ENCODE data around the gene NMU.
"Not testable (repeated sequence)": the region's sequence is repeated elsewhere in the genome, so short reads cannot be mapped to it uniquely, and the experiment has no call there.

Gene NMU

GRCh38 chr4:55611358-55612059 lies 24.6 kb downstream of the NMU start:
- Mint-ChIP-seq H3K27me3 (no peaks in the 10 kb centered on the region), H3K36me3 (ENCODE audit: low read depth) (no peaks in the 10 kb centered on the region), H3K4me1 (ENCODE audit: low read depth) (no peaks in the 10 kb centered on the region), H3K4me3 (no peak overlapping the region), H3K9me3 (no peaks in the 10 kb centered on the region), H3K27ac (no peak overlapping the region)
- intact Hi-C loops (cut with micrococcal nuclease) = no loop called here

GRCh38 chr4:55610381-55610780 lies 25.7 kb downstream of the NMU start:
- H3K4me3 Mint-ChIP-seq = no peak overlapping the region
- H3K4me1 Mint-ChIP-seq (ENCODE audit: low read depth) = no peaks in the 10 kb centered on the region
- no peaks in the 10 kb centered on the region for H3K36me3 Mint-ChIP-seq (ENCODE audit: low read depth)
- H3K27me3 Mint-ChIP-seq = no peaks in the 10 kb centered on the region
- intact Hi-C loops (cut with micrococcal nuclease) = no loop called here
- no peak overlapping the region for H3K27ac Mint-ChIP-seq
- no peaks in the 10 kb centered on the region for H3K9me3 Mint-ChIP-seq

DNA sequence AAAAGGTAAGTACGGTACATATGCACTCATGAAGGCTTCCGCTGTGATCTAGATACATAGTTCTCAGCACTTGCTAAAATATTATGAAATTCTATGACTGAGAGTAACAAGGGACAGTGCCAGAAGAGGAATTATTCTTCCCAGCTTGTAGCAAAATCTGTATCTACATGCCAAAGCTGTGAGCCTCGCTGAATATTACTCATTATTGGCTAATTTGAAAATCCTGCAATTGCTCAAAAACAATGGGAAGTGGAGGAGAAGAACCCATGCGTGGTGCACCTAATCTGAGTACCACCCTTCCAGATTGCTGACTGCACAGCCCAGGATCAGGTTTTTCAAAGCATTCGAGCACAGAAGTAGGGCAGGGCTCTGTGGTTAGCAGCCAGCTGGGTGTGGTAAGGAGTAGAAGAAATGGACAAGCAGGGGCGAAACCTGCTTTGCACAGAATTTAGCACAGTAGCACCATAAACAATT lies 26.7 kb downstream of the NMU start:
- intact Hi-C loops (cut with micrococcal nuclease) = no loop called here

GRCh38 chr4:55608591-55608990 lies 27.5 kb downstream of the NMU start:
- H3K27ac Mint-ChIP-seq = no peak overlapping the region
- H3K4me3 Mint-ChIP-seq = no peak overlapping the region
- H3K27me3 Mint-ChIP-seq = no peaks in the 10 kb centered on the region
- H3K36me3 Mint-ChIP-seq (ENCODE audit: low read depth) = no peaks in the 10 kb centered on the region
- intact Hi-C loops (cut with micrococcal nuclease) = no loop called here
- no peaks in the 10 kb centered on the region for H3K4me1 Mint-ChIP-seq (ENCODE audit: low read depth)
- H3K9me3 Mint-ChIP-seq = no peaks in the 10 kb centered on the region

More for the DNA sequence above, 26.7 kb downstream of the NMU start:
- H3K27ac Mint-ChIP-seq = no peak overlapping the region
- no peak overlapping the region for H3K4me3 Mint-ChIP-seq
- H3K27me3 Mint-ChIP-seq = no peaks in the 10 kb centered on the region
- no peaks in the 10 kb centered on the region for H3K4me1 Mint-ChIP-seq (ENCODE audit: low read depth)
- H3K36me3 Mint-ChIP-seq (ENCODE audit: low read depth) = no peaks in the 10 kb centered on the region
- no peaks in the 10 kb centered on the region for H3K9me3 Mint-ChIP-seq

DNA sequence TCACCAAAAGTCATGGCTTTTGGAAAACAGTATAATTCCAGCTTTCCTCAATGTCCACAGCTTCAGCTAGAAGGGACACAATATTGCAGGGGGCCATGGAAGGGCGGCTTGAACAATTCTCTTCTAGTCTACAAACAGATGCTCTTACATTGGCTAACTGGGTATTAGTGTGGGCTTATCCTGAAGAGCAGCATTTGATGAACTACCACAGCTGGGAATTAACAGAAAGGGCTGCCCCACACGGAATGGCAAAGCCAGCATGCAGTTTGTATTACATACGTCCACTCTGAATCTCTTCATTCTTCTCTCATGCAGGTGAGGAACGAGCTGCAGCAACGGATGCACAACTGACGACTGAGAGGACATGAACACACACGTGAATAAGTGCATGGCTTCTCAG lies 31.1 kb downstream of the NMU start:
- Mint-ChIP-seq H3K36me3 (ENCODE audit: low read depth) (no peaks in the 10 kb centered on the region), H3K9me3 (no peaks in the 10 kb centered on the region), H3K4me1 (ENCODE audit: low read depth) (no peaks in the 10 kb centered on the region), H3K4me3 (no peak overlapping the region), H3K27ac (no peak overlapping the region), H3K27me3 (no peaks in the 10 kb centered on the region)
- intact Hi-C loops (cut with micrococcal nuclease) = no loop called here

- no peak overlapping the region for H3K4me3 Mint-ChIP-seq
- H3K27me3 Mint-ChIP-seq = peaks cover 3% of the 10 kb centered on the region
- intact Hi-C loops (cut with micrococcal nuclease) = no loop called here
- H3K36me3 Mint-ChIP-seq (ENCODE audit: low read depth) = no peaks in the 10 kb centered on the region
- no peaks in the 10 kb centered on the region for H3K9me3 Mint-ChIP-seq
- H3K27ac Mint-ChIP-seq = no peak overlapping the region
- no peaks in the 10 kb centered on the region for H3K4me1 Mint-ChIP-seq (ENCODE audit: low read depth)
These were observed 35.5 kb downstream of the NMU start for GRCh38 chr4:55600640-55601039.

DNA sequence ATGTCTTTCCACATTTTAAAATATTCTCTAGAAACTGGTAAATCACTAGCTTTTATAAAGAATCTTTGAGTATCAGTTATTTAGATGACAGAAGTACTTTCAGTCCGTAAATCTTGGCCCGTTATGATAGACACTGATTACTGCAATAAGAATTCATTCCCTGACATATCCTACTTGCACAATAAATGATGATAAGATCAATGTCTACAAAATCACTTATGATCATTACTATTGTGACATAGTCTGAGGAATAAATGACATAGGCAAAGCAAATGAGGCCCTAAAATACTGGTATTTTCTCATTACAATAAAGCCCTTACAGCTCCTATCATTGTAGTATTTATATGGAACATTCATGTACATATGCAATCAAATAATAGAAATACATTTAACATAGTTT lies 37.5 kb downstream of the NMU start:
- peaks cover 5% of the 10 kb centered on the region for H3K27me3 Mint-ChIP-seq
- intact Hi-C loops (cut with micrococcal nuclease) = no loop called here

GRCh38 chr4:55592014-55592413 lies 44.1 kb downstream of the NMU start, which contains the start of gene PDCL2:
PDCL2 (minus strand) TSS chr4:55592245; CDS start chr4:55592109, 136 bp downstream.
- Mint-ChIP-seq H3K4me3 (no peak within 1 kb of the TSS), H3K27me3 (peaks cover 2% of the 10 kb centered on the region)
- intact Hi-C loops (cut with micrococcal nuclease) = no loop called here

More for the DNA sequence above, 37.5 kb downstream of the NMU start:
- H3K27ac Mint-ChIP-seq = no peak overlapping the region
- no peaks in the 10 kb centered on the region for H3K4me1 Mint-ChIP-seq (ENCODE audit: low read depth)
- no peaks in the 10 kb centered on the region for H3K36me3 Mint-ChIP-seq (ENCODE audit: low read depth)
- no peak overlapping the region for H3K4me3 Mint-ChIP-seq
- H3K9me3 Mint-ChIP-seq = no peaks in the 10 kb centered on the region

DNA sequence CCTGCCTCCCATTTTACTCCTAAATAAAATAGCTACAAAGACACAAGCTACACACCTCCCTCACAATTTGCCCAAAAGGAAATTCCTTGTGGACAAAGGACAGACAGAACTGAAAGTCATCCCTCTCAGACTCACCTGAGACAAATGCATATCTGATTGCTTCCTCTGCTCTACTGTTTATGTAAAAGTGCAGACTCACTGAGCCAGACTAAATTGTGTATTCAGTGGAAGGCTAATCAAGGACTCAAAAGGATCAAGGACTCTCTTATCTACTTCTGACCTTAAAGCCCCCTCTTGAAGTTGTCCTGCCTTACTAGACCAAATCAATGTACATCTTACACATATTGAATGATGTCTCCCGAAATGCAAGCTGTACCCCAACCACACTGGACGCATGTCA lies 47.9 kb downstream of the NMU start:
- no peaks in the 10 kb centered on the region for H3K4me1 Mint-ChIP-seq (ENCODE audit: low read depth)
- no peak overlapping the region for H3K4me3 Mint-ChIP-seq
- H3K27me3 Mint-ChIP-seq = peaks cover 2% of the 10 kb centered on the region
- intact Hi-C loops (cut with micrococcal nuclease) = no loop called here
- H3K36me3 Mint-ChIP-seq (ENCODE audit: low read depth) = no peaks in the 10 kb centered on the region
- no peak overlapping the region for H3K27ac Mint-ChIP-seq
- peaks cover 21% of the 10 kb centered on the region for H3K9me3 Mint-ChIP-seq

More at GRCh38 chr4:55592014-55592413, 44.1 kb downstream of the NMU start, which contains the start of gene PDCL2:
- Mint-ChIP-seq H3K27ac (no peak within 1 kb of the TSS), H3K36me3 (ENCODE audit: low read depth) (no peaks in the 10 kb centered on the region), H3K9me3 (peaks cover 13% of the 10 kb centered on the region), H3K4me1 (ENCODE audit: low read depth) (no peaks in the 10 kb centered on the region)

GRCh38 chr4:55582773-55583172 lies 53.3 kb downstream of the NMU start:
- H3K36me3 Mint-ChIP-seq (ENCODE audit: low read depth); H3K27me3 Mint-ChIP-seq; intact Hi-C loops (cut with micrococcal nuclease); H3K9me3 Mint-ChIP-seq; H3K27ac Mint-ChIP-seq; H3K4me3 Mint-ChIP-seq; H3K4me1 Mint-ChIP-seq (ENCODE audit: low read depth): not testable (repeated sequence)

GRCh38 chr4:55578341-55579010 lies 57.6 kb downstream of the NMU start:
- H3K9me3 Mint-ChIP-seq = peaks cover 14% of the 10 kb centered on the region
- H3K4me3 Mint-ChIP-seq = no peak overlapping the region
- H3K27me3 Mint-ChIP-seq = peaks cover 3% of the 10 kb centered on the region
- intact Hi-C loops (cut with micrococcal nuclease) = no loop called here
- no peak overlapping the region for H3K27ac Mint-ChIP-seq
- H3K4me1 Mint-ChIP-seq (ENCODE audit: low read depth) = peaks cover 5% of the 10 kb centered on the region
- no peaks in the 10 kb centered on the region for H3K36me3 Mint-ChIP-seq (ENCODE audit: low read depth)

- H3K27me3 Mint-ChIP-seq = no peaks in the 10 kb centered on the region
- intact Hi-C loops (cut with micrococcal nuclease) = no loop called here
- no peak overlapping the region for H3K4me3 Mint-ChIP-seq
- H3K36me3 Mint-ChIP-seq (ENCODE audit: low read depth) = no peaks in the 10 kb centered on the region
- peaks cover 11% of the 10 kb centered on the region for H3K4me1 Mint-ChIP-seq (ENCODE audit: low read depth)
- H3K27ac Mint-ChIP-seq = no peak overlapping the region
- peaks cover 11% of the 10 kb centered on the region for H3K9me3 Mint-ChIP-seq
These were observed 60.6 kb downstream of the NMU start for GRCh38 chr4:55575513-55575912.

- intact Hi-C loops (cut with micrococcal nuclease) = no loop called here
- H3K9me3 Mint-ChIP-seq = peaks cover 11% of the 10 kb centered on the region
- no peaks in the 10 kb centered on the region for H3K27me3 Mint-ChIP-seq
- no peak overlapping the region for H3K27ac Mint-ChIP-seq
- H3K4me1 Mint-ChIP-seq (ENCODE audit: low read depth) = peaks cover 11% of the 10 kb centered on the region
- no peak overlapping the region for H3K4me3 Mint-ChIP-seq
- no peaks in the 10 kb centered on the region for H3K36me3 Mint-ChIP-seq (ENCODE audit: low read depth)
These were observed 61.8 kb downstream of the NMU start for GRCh38 chr4:55574252-55574651.

DNA sequence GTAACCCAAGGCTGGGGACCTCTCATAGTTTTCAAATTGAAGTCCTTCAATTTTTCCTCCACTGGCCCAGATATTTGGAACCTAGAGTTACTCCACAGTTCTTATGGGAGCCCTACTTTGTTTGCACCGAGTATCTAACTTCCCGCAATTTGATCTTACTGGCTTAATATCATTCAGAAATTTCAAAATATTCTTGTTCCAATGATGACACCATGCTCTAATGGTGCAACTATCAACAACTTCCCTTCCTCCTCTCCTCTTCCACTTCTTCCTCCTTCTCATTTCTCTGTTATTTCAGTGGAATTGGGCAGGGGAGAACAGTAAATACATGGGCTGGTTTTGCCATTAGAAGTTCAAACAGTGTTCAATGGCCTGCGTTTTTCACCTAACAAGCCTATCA lies 64.3 kb downstream of the NMU start:
- Mint-ChIP-seq H3K27me3 (no peaks in the 10 kb centered on the region), H3K4me1 (ENCODE audit: low read depth) (peaks cover 6% of the 10 kb centered on the region), H3K36me3 (ENCODE audit: low read depth) (no peaks in the 10 kb centered on the region), H3K9me3 (peaks cover 11% of the 10 kb centered on the region), H3K4me3 (no peak overlapping the region), H3K27ac (no peak overlapping the region)
- intact Hi-C loops (cut with micrococcal nuclease) = no loop called here

Data from dendritic cell treated with granulocyte-macrophage colony-stimulating factor and Interleukin-4, amounts not matched to agents 40 ng/mL and 50 ng/mL, for 4 days (primary cell).